GM19328 (cell line): ENCODE measurements around the gene CELF4.

ENCODE experiments used
- ATAC-seq: cut with Tn5 transposase; IDR thresholded peaks from one replicate; pipeline ENCODE4 v1.9.1; 2021; ENCODE audit warnings: mild to moderate bottlenecking, moderate library complexity; ENCODE audit not compliant: unreplicated experiment

CELF4 gene

GRCh38 chr18:37497853-37498518 lies 67.6 kb downstream of the CELF4 start:
- ATAC-seq: no peak

- no peak for ATAC-seq
Measured at GRCh38 chr18:37496568-37496967, 69.0 kb downstream of the CELF4 start.

- no peak for ATAC-seq
Measured at GRCh38 chr18:37495354-37495753, 70.2 kb downstream of the CELF4 start.

- ATAC-seq: no peak
Measured at GRCh38 chr18:37494406-37494805, 71.2 kb downstream of the CELF4 start.

- ATAC-seq: no peak
Measured at GRCh38 chr18:37493352-37493935, 72.2 kb downstream of the CELF4 start.

- no peak for ATAC-seq
Measured at GRCh38 chr18:37492952-37493351, 72.6 kb downstream of the CELF4 start.

- no peak for ATAC-seq
Measured at GRCh38 chr18:37491526-37491925, 74.1 kb downstream of the CELF4 start.

GRCh38 chr18:37489998-37490397 lies 75.6 kb downstream of the CELF4 start:
- no peak for ATAC-seq

- no peak for ATAC-seq
Measured at GRCh38 chr18:37489011-37489410, 76.6 kb downstream of the CELF4 start.

GRCh38 chr18:37487400-37487867 lies 78.2 kb downstream of the CELF4 start:
- ATAC-seq: no peak

GRCh38 chr18:37486848-37487247 lies 78.8 kb downstream of the CELF4 start:
- ATAC-seq: no peak

- no peak for ATAC-seq
Measured at GRCh38 chr18:37484983-37485834, 80.4 kb downstream of the CELF4 start.

- no peak for ATAC-seq
Measured at GRCh38 chr18:37483984-37484819, 81.4 kb downstream of the CELF4 start.

- no peak for ATAC-seq
Measured at GRCh38 chr18:37483221-37483971, 82.2 kb downstream of the CELF4 start.

GRCh38 chr18:37482433-37482832 lies 83.2 kb downstream of the CELF4 start:
- ATAC-seq: no peak

- ATAC-seq: no peak
Measured at GRCh38 chr18:37482002-37482401, 83.6 kb downstream of the CELF4 start.

GRCh38 chr18:37481491-37481890 lies 84.1 kb downstream of the CELF4 start:
- ATAC-seq: no peak

- no peak for ATAC-seq
Measured at GRCh38 chr18:37481072-37481471, 84.5 kb downstream of the CELF4 start.

GRCh38 chr18:37476611-37477295 lies 88.8 kb downstream of the CELF4 start:
- no peak for ATAC-seq

GRCh38 chr18:37476182-37476581 lies 89.4 kb downstream of the CELF4 start:
- no peak for ATAC-seq
